CD4-positive, alpha-beta memory T cell (primary cell): ENCODE measurements around the gene MRPL14. TPM values are rescaled to one million over a fixed set of nuclear protein-coding genes. Genes with fewer than 3 reads are reported as not detected.
A peak's percentile ranks its signal among the peaks of the same experiment; 100 is the strongest.
"Not testable (repeated sequence)": the region's sequence is repeated elsewhere in the genome, so short reads cannot be mapped to it uniquely, and the experiment has no call there.

Experiments
- CTCF ChIA-PET: fragments of 350-600 bp; sonication (Branson Sonifier 250); formaldehyde crosslinking; loops from one replicate; lab custom pipeline; 2021; ENCODE audit warnings: inconsistent platforms; ENCODE audit not compliant: partially characterized antibody; lab: Charles Lee
- POLR2A ChIA-PET: fragments of 350-600 bp; sonication (Branson Sonifier 250); formaldehyde crosslinking; loops from one replicate; lab custom pipeline; 2021; ENCODE audit not compliant: partially characterized antibody; lab: Charles Lee
- DNase-seq, 5 donors: peaks; one replicate each; pipeline versions ENCODE4 v3.0.0 to v3.0.0-alpha.2; 2020 to 2022; ENCODE audit warnings: mixed read lengths in 1 of 5
- H3K27ac ChIP-seq: one replicate; pipeline ENCODE4 v1.7.0; 2013; ENCODE audit warnings: low read depth, low read length
- H3K27me3 ChIP-seq: 2 replicates; pipeline ENCODE4 v1.7.0; 2013; ENCODE audit warnings: mild to moderate bottlenecking, low read length, moderate library complexity; ENCODE audit not compliant: insufficient read depth
- H3K36me3 ChIP-seq: 2 replicates; pipeline ENCODE4 v1.7.0; 2013; ENCODE audit warnings: mild to moderate bottlenecking, low read length, moderate library complexity; ENCODE audit not compliant: insufficient read depth
- H3K4me1 ChIP-seq: 2 replicates; pipeline ENCODE4 v1.7.0; 2013; ENCODE audit warnings: mild to moderate bottlenecking, low read length, moderate library complexity; ENCODE audit not compliant: insufficient read depth
- H3K4me3 ChIP-seq, 2 donors: one replicate each; pipeline ENCODE4 v1.7.0; 2013; ENCODE audit warnings: low read length in 2 of 2, mild to moderate bottlenecking in 1 of 2
- H3K9me3 ChIP-seq, 2 donors: one replicate each; pipeline ENCODE4 v1.7.0; 2013; ENCODE audit warnings: low read length in 2 of 2, control low read depth in 1 of 2; ENCODE audit not compliant: control insufficient read depth in 1 of 2
- H3K27ac Mint-ChIP-seq, 7 donors: one replicate each; pipeline ENCODE4 v1.8.0; 2020 to 2021; ENCODE audit warnings: mixed read lengths in 7 of 7, mild to moderate bottlenecking in 6 of 7, inconsistent platforms in 3 of 7, moderate library complexity in 3 of 7
- H3K27me3 Mint-ChIP-seq, 2 donors: one replicate each; pipeline ENCODE4 v1.8.0; 2020 to 2021; ENCODE audit warnings: mixed read lengths in 2 of 2
- H3K36me3 Mint-ChIP-seq, 2 donors: one replicate each; pipeline ENCODE4 v1.8.0; 2020 to 2021; ENCODE audit warnings: mixed read lengths in 2 of 2, inconsistent platforms in 1 of 2, mild to moderate bottlenecking in 1 of 2
- H3K4me1 Mint-ChIP-seq, 4 donors: one replicate each; pipeline ENCODE4 v1.8.0; 2020 to 2021; ENCODE audit warnings: mixed read lengths in 4 of 4, mild to moderate bottlenecking in 1 of 4
- H3K4me3 Mint-ChIP-seq, 8 donors: one replicate each; pipeline ENCODE4 v1.8.0; 2020 to 2021; ENCODE audit warnings: mixed read lengths in 8 of 8, mild to moderate bottlenecking in 7 of 8, moderate library complexity in 6 of 8, inconsistent platforms in 3 of 8
- H3K9me3 Mint-ChIP-seq, 8 donors: one replicate each; pipeline ENCODE4 v1.8.0; 2020 to 2021; ENCODE audit warnings: mixed read lengths in 8 of 8, mild to moderate bottlenecking in 5 of 8, inconsistent platforms in 3 of 8, moderate library complexity in 1 of 8
- intact Hi-C: fragments of 100-400 bp; cut with micrococcal nuclease; formaldehyde crosslinking; loops from one replicate; pipeline ENCODE4 v1.15.1; 2023
- polyA plus RNA-seq, 2 donors: library from polyadenylated mRNA; unstranded; fragments of 300-500 nt; fragmentation: Illumina TruSeq; gene quantifications; one replicate each; pipeline ENCODE4 v1.2.3, GENCODE V29; 2021
- total RNA-seq, 2 experiments: library from RNA; stranded (reverse); gene quantifications; one replicate each; pipeline ENCODE4 v1.2.3, GENCODE V29; 2021

MRPL14 gene
- total and polyA plus RNA-seq, 4 experiments from 2014 or later = 21.7 to 123 (median 63.4) TPM

GRCh38 chr6:44094403-44095242 lies 32.6 kb downstream of the MRPL14 start:
- ChIA-PET CTCF (interaction anchor here (0.9 to 5.7 kb wide), 7 partner anchors 10 to 244 kb away, joined by 3 to 50 read pairs (median 7); no protein-coding TSS in a partner anchor), POLR2A (no interaction called here)

GRCh38 chr6:44093750-44094402 lies 33.4 kb downstream of the MRPL14 start:
- H3K4me3 ChIP-seq = no peak overlapping the region
- no peak overlapping the region for H3K27ac Mint-ChIP-seq
- H3K27me3 Mint-ChIP-seq = no peaks in the 10 kb centered on the region
- no peaks in the 10 kb centered on the region for H3K4me1 ChIP-seq
- no peak overlapping the region for H3K4me3 Mint-ChIP-seq
- H3K36me3 Mint-ChIP-seq = peaks cover 12 to 14% of the 10 kb centered on the region in 2 donors
- H3K36me3 ChIP-seq = no peaks in the 10 kb centered on the region
- intact Hi-C loops = no loop called here
- no peak for DNase-seq
- H3K27ac ChIP-seq = no peak overlapping the region
- ChIA-PET CTCF (interaction anchor here (1.4 kb wide), 1 partner anchor 15 kb away, joined by 3 read pairs; no protein-coding TSS in a partner anchor), POLR2A (no interaction called here)
- no peaks in the 10 kb centered on the region for H3K9me3 Mint-ChIP-seq
- H3K9me3 ChIP-seq = no peaks in the 10 kb centered on the region
- peaks cover 0 to 5% (median 1%) of the 10 kb centered on the region in 4 donors for H3K4me1 Mint-ChIP-seq
- no peaks in the 10 kb centered on the region for H3K27me3 ChIP-seq

More at GRCh38 chr6:44094403-44095242, 32.6 kb downstream of the MRPL14 start:
- Histone ChIP-seq H3K9me3 (no peaks in the 10 kb centered on the region), H3K27me3 (no peaks in the 10 kb centered on the region), H3K4me1 (no peaks in the 10 kb centered on the region), H3K36me3 (no peaks in the 10 kb centered on the region), H3K27ac (no peak overlapping the region), H3K4me3 (no peak overlapping the region)
- Mint-ChIP-seq H3K9me3 (no peaks in the 10 kb centered on the region), H3K27me3 (no peaks in the 10 kb centered on the region), H3K4me1 (peaks cover 0 to 5% (median 1%) of the 10 kb centered on the region in 4 donors), H3K27ac (peak overlapping the region in 2 of 7 donors; percentile 57 to 78), H3K4me3 (no peak overlapping the region), H3K36me3 (peaks cover 12 to 17% of the 10 kb centered on the region in 2 donors)
- no peak for DNase-seq
- intact Hi-C loops = no loop called here

GRCh38 chr6:44093066-44093465 lies 34.2 kb downstream of the MRPL14 start:
- no peak overlapping the region for H3K4me3 ChIP-seq
- H3K27ac ChIP-seq = no peak overlapping the region
- no peaks in the 10 kb centered on the region for H3K27me3 Mint-ChIP-seq
- DNase-seq = no peak
- no peaks in the 10 kb centered on the region for H3K9me3 ChIP-seq
- CTCF ChIA-PET = interaction anchor here (1.4 kb wide), 1 partner anchor 14 kb away, joined by 3 read pairs; no protein-coding TSS in a partner anchor
- H3K27ac Mint-ChIP-seq = peak overlapping the region in 2 of 7 donors; percentile 36 to 42
- H3K4me3 Mint-ChIP-seq = no peak overlapping the region
- no peaks in the 10 kb centered on the region for H3K27me3 ChIP-seq
- POLR2A ChIA-PET = no interaction called here
- peaks cover 0 to 5% (median 1%) of the 10 kb centered on the region in 4 donors for H3K4me1 Mint-ChIP-seq
- H3K4me1 ChIP-seq = no peaks in the 10 kb centered on the region
- intact Hi-C loops = no loop called here
- peaks cover 12 to 14% of the 10 kb centered on the region in 2 donors for H3K36me3 Mint-ChIP-seq
- H3K36me3 ChIP-seq = no peaks in the 10 kb centered on the region
- no peaks in the 10 kb centered on the region for H3K9me3 Mint-ChIP-seq

- no peak for DNase-seq
- CTCF ChIA-PET = interaction anchor here (0.9 to 2.0 kb wide), 3 partner anchors 10 to 250 kb away, joined by 3 to 6 read pairs (median 3); no protein-coding TSS in a partner anchor
- Mint-ChIP-seq H3K9me3 (no peaks in the 10 kb centered on the region), H3K27ac (no peak overlapping the region), H3K36me3 (peaks cover 12 to 14% of the 10 kb centered on the region in 2 donors), H3K4me1 (peaks cover 0 to 3% (median 1%) of the 10 kb centered on the region in 4 donors), H3K4me3 (no peak overlapping the region), H3K27me3 (no peaks in the 10 kb centered on the region)
- Histone ChIP-seq H3K36me3 (no peaks in the 10 kb centered on the region), H3K27ac (no peak overlapping the region), H3K4me1 (no peaks in the 10 kb centered on the region), H3K9me3 (no peaks in the 10 kb centered on the region), H3K4me3 (no peak overlapping the region), H3K27me3 (no peaks in the 10 kb centered on the region)
- POLR2A ChIA-PET = interaction anchor here (1.1 kb wide), 1 partner anchor 12 kb away, joined by 3 read pairs; no protein-coding TSS in a partner anchor
- intact Hi-C loops = no loop called here
Observed at GRCh38 chr6:44091981-44092884, 35.0 kb downstream of the MRPL14 start.

- H3K9me3 ChIP-seq, H3K4me3 ChIP-seq, H3K27me3 Mint-ChIP-seq, H3K4me1 ChIP-seq, H3K27me3 ChIP-seq, H3K27ac Mint-ChIP-seq, H3K36me3 ChIP-seq, POLR2A ChIA-PET, H3K9me3 Mint-ChIP-seq, intact Hi-C loops, H3K4me3 Mint-ChIP-seq, H3K27ac ChIP-seq, DNase-seq, H3K4me1 Mint-ChIP-seq: not testable (repeated sequence)
- CTCF ChIA-PET = interaction anchor here (1.0 to 2.7 kb wide), 5 partner anchors 11 to 251 kb away, joined by 3 to 16 read pairs (median 3); no protein-coding TSS in a partner anchor
- H3K36me3 Mint-ChIP-seq = peaks cover 12% of the 10 kb centered on the region in 2 donors
Observed at GRCh38 chr6:44091356-44091755, 35.9 kb downstream of the MRPL14 start.

- Mint-ChIP-seq H3K27ac (no peak overlapping the region), H3K4me1 (no peaks in the 10 kb centered on the region), H3K27me3 (no peaks in the 10 kb centered on the region), H3K36me3 (peaks cover 12% of the 10 kb centered on the region in 2 donors), H3K4me3 (no peak overlapping the region), H3K9me3 (no peaks in the 10 kb centered on the region)
- no peaks in the 10 kb centered on the region for H3K4me1 ChIP-seq
- no peak overlapping the region for H3K27ac ChIP-seq
- intact Hi-C loops = no loop called here
- no peaks in the 10 kb centered on the region for H3K36me3 ChIP-seq
- no peaks in the 10 kb centered on the region for H3K27me3 ChIP-seq
- ChIA-PET POLR2A (no interaction called here), CTCF (interaction anchor here (1.2 to 2.7 kb wide), 3 partner anchors 11 to 82 kb away, joined by 3 to 16 read pairs (median 6); no protein-coding TSS in a partner anchor)
- no peak for DNase-seq
- H3K9me3 ChIP-seq = no peaks in the 10 kb centered on the region
- H3K4me3 ChIP-seq = no peak overlapping the region
Observed at GRCh38 chr6:44090465-44090864, 36.8 kb downstream of the MRPL14 start.
